H1 (cell line): ENCODE data around the gene STARD6. TPM values are rescaled to one million over a fixed set of nuclear protein-coding genes. Genes with fewer than 3 reads are reported as not detected.

Experiments
- BCL11A ChIP-seq, 2 experiments: IDR thresholded peaks; one replicate each; pipeline ENCODE4 v1.6.1; 2011; ENCODE audit warnings: low read depth in 2 of 2, low read length in 2 of 2, mild to moderate bottlenecking in 2 of 2
- KDM4A ChIP-seq: IDR thresholded peaks from one replicate; pipeline ENCODE4 v1.7.1; 2012; ENCODE audit warnings: low read depth, mild to moderate bottlenecking, moderate library complexity, low read length, inconsistent platforms; ENCODE audit not compliant: severe bottlenecking
- SIN3A ChIP-seq, 2 experiments: IDR thresholded peaks in 1 of 2; conservative IDR thresholded peaks in 1 of 2; 2 replicates each; pipeline ENCODE4 v1.6.1; 2011 to 2012; ENCODE audit warnings: low read length in 2 of 2, improper control_type of control experiment in 1 of 2, low read depth in 1 of 2, mild to moderate bottlenecking in 1 of 2
- TAF7 ChIP-seq: optimal IDR thresholded peaks from 2 replicates; pipeline ENCODE3; 2011; ENCODE audit warnings: low read depth, mild to moderate bottlenecking, inconsistent platforms, low read length, moderate library complexity, borderline replicate concordance
- polyA plus RNA-seq, 7 experiments: library from polyadenylated mRNA; depleted of rRNA in 3 of 7; stranded (reverse) in 5 of 7; unstranded in 2 of 7; fragments of >200 nt in 5 of 7; fragments of 200-250 nt in 2 of 7; gene quantifications; 1 replicate in 5 of 7; 2 replicates in 1 of 7; 4 replicates in 1 of 7; pipeline versions ENCODE4 v1.2.1 to v1.2.3, GENCODE V29; 2011 to 2013; ENCODE audit warnings: missing spikeins in 2 of 7, mixed read lengths in 2 of 7
- total RNA-seq: library from RNA; stranded (reverse); fragmentation: NEBNext Ultra II Directional; extraction: Animal tissue kit (Norgen Biotek cat#: 25700); gene quantifications from 2 replicates; pipeline ENCODE4 v1.2.1, GENCODE V29; 2021

STARD6 gene
- total and polyA plus RNA-seq, 2 of the 8 experiments (the other 6 are each of a cell fraction or from before 2014, with no cell fraction given), result not detected

DNA sequence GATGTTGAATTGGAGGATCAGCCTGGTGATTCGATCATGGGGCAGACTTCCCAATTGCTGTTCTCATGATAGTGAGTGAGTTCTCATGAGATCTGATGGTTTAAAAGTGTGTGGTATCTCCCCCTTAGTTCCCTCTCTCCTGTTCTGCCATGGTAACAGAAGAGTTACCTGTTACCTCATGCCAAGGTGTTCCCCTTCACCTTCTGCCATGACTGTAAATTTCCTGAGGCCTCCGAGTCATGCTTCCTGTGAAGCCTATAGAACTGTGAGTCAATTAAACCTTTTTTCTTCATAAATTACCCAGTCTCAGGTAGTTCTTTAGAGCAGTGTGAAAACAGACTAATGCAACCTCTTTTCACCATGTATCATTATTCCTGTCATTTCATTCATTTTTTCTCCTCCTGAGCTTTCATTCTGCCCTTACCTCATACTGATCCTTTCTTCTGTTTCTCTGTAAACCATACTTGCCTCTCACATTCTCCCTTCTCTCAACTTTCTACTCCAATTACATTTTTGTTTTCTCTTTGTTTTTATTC is 22.0 kb downstream of the STARD6 start (continued):
- TF ChIP-seq KDM4A, result no peak
- TF ChIP-seq BCL11A (IDR thresholded peaks at IDR 0.05; ENCODE audit: low read depth in 2 of 2, low read length in 2 of 2), result no peak
- no peak for TF ChIP-seq SIN3A (conservative IDR thresholded peaks at IDR 0.05 in 1 of 2, IDR thresholded peaks at IDR 0.05 in 1 of 2; ENCODE audit: low read depth in 1 of 2, low read length in 2 of 2)
- TF ChIP-seq TAF7, result no peak
- TF ChIP-seq, all 59 proteins: peak for 0
